DND-41 (cell line): ENCODE measurements around the gene FGF14.

Experiments
- ATAC-seq: fragments of 200-7000 bp; cut with Tn5 transposase; 3 replicates; pipeline ENCODE4 v1.9.1; 2021; ENCODE audit warnings: low read depth; ENCODE audit not compliant: insufficient read depth
- DNase-seq: peaks from one replicate; pipeline ENCODE4 v3.0.0-alpha.2; 2020
- H2AFZ ChIP-seq: 2 replicates; pipeline ENCODE4 v1.6.0; 2012; ENCODE audit warnings: low read depth, low read length
- H3K27ac ChIP-seq: 2 replicates; pipeline ENCODE4 v1.5.1; 2012; ENCODE audit warnings: low read length, inconsistent platforms
- H3K27me3 ChIP-seq: fragments of 200-600 bp; sonication (generic); 2 replicates; pipeline ENCODE4 v1.6.0; 2012; ENCODE audit warnings: low read length, mild to moderate bottlenecking, inconsistent platforms; ENCODE audit not compliant: insufficient read depth, poor library complexity
- H3K36me3 ChIP-seq: 2 replicates; pipeline ENCODE4 v1.5.1; 2012; ENCODE audit warnings: low read length, inconsistent platforms; ENCODE audit not compliant: insufficient read depth
- H3K4me1 ChIP-seq: 2 replicates; pipeline ENCODE4 v1.5.1; 2012; ENCODE audit warnings: mild to moderate bottlenecking, low read length; ENCODE audit not compliant: insufficient read depth
- H3K4me2 ChIP-seq: 2 replicates; pipeline ENCODE4 v1.6.0; 2012; ENCODE audit warnings: mild to moderate bottlenecking, moderate library complexity, low read length, inconsistent platforms; ENCODE audit not compliant: insufficient read depth
- H3K4me3 ChIP-seq, 2 experiments: fragments of 200-600 bp in 1 of 2; shearing (Covaris generic) in 1 of 2; 2 replicates each; pipeline ENCODE4 v1.5.1; 2012 to 2016; ENCODE audit warnings: inconsistent platforms in 2 of 2, low read length in 2 of 2, mild to moderate bottlenecking in 2 of 2, low read depth in 1 of 2, moderate library complexity in 1 of 2
- H3K79me2 ChIP-seq: 2 replicates; pipeline ENCODE4 v1.6.0; 2012; ENCODE audit warnings: low read length, inconsistent platforms; ENCODE audit not compliant: insufficient read depth
- H3K9ac ChIP-seq: 2 replicates; pipeline ENCODE4 v1.6.0; 2012; ENCODE audit warnings: low read depth, mild to moderate bottlenecking, inconsistent platforms, low read length, moderate library complexity
- H3K9me3 ChIP-seq: 2 replicates; pipeline ENCODE4 v1.5.1; 2012; ENCODE audit warnings: low read length, moderate library complexity, mild to moderate bottlenecking, inconsistent platforms; ENCODE audit not compliant: insufficient read depth, severe bottlenecking
- H4K20me1 ChIP-seq: 2 replicates; pipeline ENCODE4 v1.6.0; 2012; ENCODE audit warnings: low read length; ENCODE audit not compliant: insufficient read depth
- EZH2 ChIP-seq: IDR thresholded peaks from 3 replicates; pipeline ENCODE4 v1.6.1; 2012; ENCODE audit warnings: borderline replicate concordance, low read depth, mild to moderate bottlenecking, moderate library complexity, low read length, inconsistent platforms; ENCODE audit not compliant: severe bottlenecking
- TF ChIP-seq, protein P1 (sequence below): IDR thresholded peaks from 2 replicates; pipeline ENCODE4 v1.5.1; 2012; ENCODE audit warnings: borderline replicate concordance, low read length, moderate library complexity, mild to moderate bottlenecking; ENCODE audit not compliant: poor library complexity, severe bottlenecking; ENCODE audit errors: extremely low read depth

Gene FGF14

DNA sequence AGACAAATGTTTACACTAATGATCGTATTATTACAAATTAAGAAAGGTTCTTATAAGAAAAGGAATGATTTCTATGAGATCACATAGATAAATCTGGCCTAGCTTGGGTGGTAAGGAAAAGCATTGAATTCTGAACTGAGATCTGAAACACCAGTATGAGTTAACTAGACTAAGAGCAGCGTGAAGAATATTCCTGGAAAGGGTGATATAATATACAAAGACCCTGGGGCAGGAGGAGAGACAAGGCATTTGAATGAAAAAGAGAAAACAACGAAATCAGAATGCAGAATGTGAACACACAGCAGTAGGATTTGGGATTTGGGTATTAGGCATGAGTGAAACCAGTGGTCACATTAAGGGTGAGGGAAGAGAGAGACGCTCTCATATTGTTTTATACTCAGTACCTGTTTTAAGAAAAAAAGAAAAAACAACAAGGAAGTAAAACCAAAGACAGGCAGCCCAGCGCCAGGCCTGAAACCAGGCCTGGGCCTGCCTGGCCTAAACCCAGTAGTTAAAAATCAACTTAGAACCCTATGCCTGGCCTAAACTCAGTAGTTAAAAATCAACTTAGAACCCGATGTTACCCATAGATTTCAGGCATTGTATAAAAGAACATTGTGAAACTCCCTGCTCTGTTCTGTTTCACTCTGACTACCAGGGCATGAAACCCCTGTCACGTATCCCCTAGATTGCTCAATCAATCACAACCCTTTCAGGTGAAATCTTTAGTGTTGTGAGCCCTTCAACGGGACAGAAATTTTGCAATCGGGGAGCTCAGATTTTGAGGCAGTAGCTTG, 662.3 kb downstream of the FGF14 start:
- no peak for DNase-seq
- no peak for ATAC-seq
- H2AFZ ChIP-seq = no peak overlapping the region
- H3K27ac ChIP-seq = no peak overlapping the region
- no peaks in the 10 kb centered on the region for H3K36me3 ChIP-seq
- H4K20me1 ChIP-seq = no peaks in the 10 kb centered on the region
- no peak overlapping the region for H3K4me3 ChIP-seq
- TF ChIP-seq EZH2 = no peak
- TF ChIP-seq, protein P1, sequence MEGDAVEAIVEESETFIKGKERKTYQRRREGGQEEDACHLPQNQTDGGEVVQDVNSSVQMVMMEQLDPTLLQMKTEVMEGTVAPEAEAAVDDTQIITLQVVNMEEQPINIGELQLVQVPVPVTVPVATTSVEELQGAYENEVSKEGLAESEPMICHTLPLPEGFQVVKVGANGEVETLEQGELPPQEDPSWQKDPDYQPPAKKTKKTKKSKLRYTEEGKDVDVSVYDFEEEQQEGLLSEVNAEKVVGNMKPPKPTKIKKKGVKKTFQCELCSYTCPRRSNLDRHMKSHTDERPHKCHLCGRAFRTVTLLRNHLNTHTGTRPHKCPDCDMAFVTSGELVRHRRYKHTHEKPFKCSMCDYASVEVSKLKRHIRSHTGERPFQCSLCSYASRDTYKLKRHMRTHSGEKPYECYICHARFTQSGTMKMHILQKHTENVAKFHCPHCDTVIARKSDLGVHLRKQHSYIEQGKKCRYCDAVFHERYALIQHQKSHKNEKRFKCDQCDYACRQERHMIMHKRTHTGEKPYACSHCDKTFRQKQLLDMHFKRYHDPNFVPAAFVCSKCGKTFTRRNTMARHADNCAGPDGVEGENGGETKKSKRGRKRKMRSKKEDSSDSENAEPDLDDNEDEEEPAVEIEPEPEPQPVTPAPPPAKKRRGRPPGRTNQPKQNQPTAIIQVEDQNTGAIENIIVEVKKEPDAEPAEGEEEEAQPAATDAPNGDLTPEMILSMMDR = no peak
- no peak overlapping the region for H3K9ac ChIP-seq
- no peaks in the 10 kb centered on the region for H3K79me2 ChIP-seq
- H3K4me2 ChIP-seq = no peak overlapping the region
- no peaks in the 10 kb centered on the region for H3K9me3 ChIP-seq
- no peaks in the 10 kb centered on the region for H3K4me1 ChIP-seq
- H3K27me3 ChIP-seq = no peaks in the 10 kb centered on the region

DNA sequence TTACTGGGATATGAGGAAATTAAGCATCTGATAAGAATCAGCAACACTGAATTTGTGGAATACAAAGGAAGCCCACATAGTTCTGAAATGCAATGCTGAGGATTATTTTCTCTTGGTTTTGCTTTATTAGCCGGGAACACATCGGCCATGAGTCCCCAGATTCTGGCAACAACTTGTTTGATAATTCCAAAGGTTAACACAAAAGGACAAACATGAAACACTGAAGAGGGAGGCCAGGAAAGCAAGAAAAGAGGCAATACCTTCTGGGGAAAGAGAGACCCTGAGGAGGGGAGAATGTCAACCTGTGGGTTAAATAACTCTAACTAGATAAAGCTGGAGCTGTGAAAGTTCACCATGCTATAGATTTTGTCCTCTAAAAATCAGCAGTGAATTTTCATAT, 663.5 kb downstream of the FGF14 start:
- Histone ChIP-seq H3K36me3 (no peaks in the 10 kb centered on the region), H3K4me3 (no peak overlapping the region), H4K20me1 (no peaks in the 10 kb centered on the region), H3K27ac (no peak overlapping the region), H3K4me1 (no peaks in the 10 kb centered on the region), H3K27me3 (no peaks in the 10 kb centered on the region), H3K4me2 (no peak overlapping the region), H3K9me3 (no peaks in the 10 kb centered on the region), H3K79me2 (no peaks in the 10 kb centered on the region), H3K9ac (no peak overlapping the region), H2AFZ (no peak overlapping the region)
- TF ChIP-seq, protein P1 = no peak
- TF ChIP-seq EZH2 = no peak
- no peak for DNase-seq
- no peak for ATAC-seq

DNA sequence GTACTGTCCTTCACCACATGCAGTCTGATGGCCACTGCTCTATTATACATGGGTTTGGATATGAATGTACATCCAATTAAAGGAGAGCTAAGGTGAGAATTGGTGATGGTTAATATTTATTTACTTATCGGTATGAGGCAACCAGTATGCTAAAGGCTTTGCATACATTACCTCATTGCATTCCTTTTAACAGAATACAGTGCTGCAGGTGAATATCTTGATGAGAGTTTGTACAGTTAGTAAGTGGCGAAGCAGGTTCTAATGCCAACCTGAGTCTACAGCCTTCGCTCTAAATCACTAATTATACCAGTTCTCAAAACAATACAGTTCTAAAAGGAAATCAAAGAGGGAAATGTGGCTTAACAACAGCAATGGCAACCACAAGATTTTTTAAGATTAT, 665.3 kb downstream of the FGF14 start:
- TF ChIP-seq EZH2 = no peak
- TF ChIP-seq, protein P1 = no peak
- Histone ChIP-seq H3K27ac (no peak overlapping the region), H3K27me3 (no peaks in the 10 kb centered on the region), H4K20me1 (no peaks in the 10 kb centered on the region), H3K4me2 (no peak overlapping the region), H3K9ac (no peak overlapping the region), H3K4me1 (no peaks in the 10 kb centered on the region), H3K79me2 (no peaks in the 10 kb centered on the region), H3K36me3 (no peaks in the 10 kb centered on the region), H3K9me3 (no peaks in the 10 kb centered on the region), H3K4me3 (no peak overlapping the region), H2AFZ (no peak overlapping the region)
- ATAC-seq (no peak), DNase-seq (no peak)
